ENCODE results near the gene JAG2.

The JAG2 gene

DNA sequence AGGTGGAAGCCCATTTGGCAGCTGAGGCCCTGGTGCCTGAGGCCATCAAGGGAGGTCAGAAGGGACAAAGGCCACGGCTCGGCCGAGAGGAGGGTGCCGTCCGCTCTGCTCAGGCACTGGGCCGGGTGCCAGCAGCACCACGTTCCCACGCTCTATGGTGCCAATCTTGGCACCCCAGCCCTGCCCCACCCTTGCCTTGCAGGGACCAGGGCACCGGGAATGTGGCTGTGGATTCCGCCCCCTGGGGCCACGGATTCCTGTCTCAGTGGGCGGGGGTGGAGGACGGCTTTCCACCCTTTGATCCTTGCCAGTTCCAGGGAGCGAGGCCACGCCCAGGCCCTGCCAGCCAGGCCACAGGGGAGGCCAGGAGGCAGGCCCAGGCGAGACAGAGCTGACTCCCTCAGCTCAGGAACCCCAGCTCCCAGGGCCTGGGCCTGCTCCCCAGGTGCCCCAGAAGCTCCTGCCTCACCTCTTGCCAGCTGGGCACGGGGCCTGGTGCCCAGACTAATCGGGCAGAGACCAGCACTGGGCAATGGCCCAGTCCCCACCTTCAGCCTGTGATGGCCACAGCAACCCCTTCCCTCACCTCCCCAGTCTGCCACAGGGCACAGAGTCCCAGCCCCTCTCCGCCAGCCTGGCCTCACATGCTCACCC, 76.9 kb downstream of the JAG2 start:
- DNase-seq (ENCODE audit: low spot score) = peak; percentile 94

DNA sequence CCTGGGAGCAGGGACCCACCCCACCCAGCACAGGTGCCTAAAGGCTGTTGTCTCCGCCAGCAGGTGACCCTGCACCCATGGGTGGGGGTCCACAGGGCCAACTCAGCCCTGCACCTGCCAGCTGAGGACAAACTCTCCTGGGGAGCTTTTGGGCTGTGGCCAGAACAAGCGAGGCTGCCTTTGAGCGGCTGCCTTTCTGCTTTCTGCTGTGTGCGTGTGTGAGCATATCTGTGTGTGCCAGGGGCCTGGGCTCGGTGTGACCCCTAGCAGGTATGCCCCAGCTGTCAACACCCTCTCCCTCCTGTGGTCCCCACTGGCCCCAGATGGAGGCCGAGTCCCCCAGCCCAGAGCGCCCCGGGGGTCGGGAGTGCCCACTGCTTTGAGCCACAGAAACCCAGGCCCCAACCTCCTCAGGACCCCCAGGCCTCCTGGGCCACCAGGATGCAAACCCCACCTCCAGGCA, 77.5 kb downstream of the JAG2 start:
- peak; percentile 23 for DNase-seq (ENCODE audit: low spot score)

Measured in kidney tubule cell (primary cell).